ENCODE measurements around the gene TACC2.

The TACC2 gene

GRCh38 chr10:121974019-121974534 is 14.9 kb upstream of the TACC2 start:
- peaks cover 14% of the 10 kb centered on the region for H3K4me1 ChIP-seq (ENCODE audit: insufficient read depth, low read length, severe bottlenecking)
- TF ChIP-seq CTCF (IDR thresholded peaks at IDR 0.05; ENCODE audit: low read length) (no peak), EZH2 (IDR thresholded peaks at IDR 0.05; ENCODE audit: borderline replicate concordance, low read length) (no peak)
- H3K4me3 ChIP-seq (ENCODE audit: low read depth, low read length, poor library complexity, severe bottlenecking), result peak overlapping the region; percentile 91
- H3K9me3 ChIP-seq (ENCODE audit: low read length), result 0 out of 2 replicates have a peak, but pooled peaks cover 7% of the 10 kb centered on the region
- no peaks in the 10 kb centered on the region for H3F3A ChIP-seq (ENCODE audit: insufficient read depth, low read length)
- peaks cover 14% of the 10 kb centered on the region for H3K79me2 ChIP-seq (ENCODE audit: insufficient read depth, low read length)
- H3K9me2 ChIP-seq (ENCODE audit: low read depth, low read length), result no peaks in the 10 kb centered on the region
- H2AFZ ChIP-seq (ENCODE audit: low read length), result 0 out of 2 replicates have a peak overlapping the region, but pooled peaks have one; percentile 20
- peak overlapping the region; percentile 7 for H3K27ac ChIP-seq (ENCODE audit: low read depth, low read length, poor library complexity, severe bottlenecking)
- H3K9ac ChIP-seq (ENCODE audit: low read length), result peak overlapping the region; percentile 97
- H4K20me1 ChIP-seq (ENCODE audit: insufficient read depth, low read length), result no peaks in the 10 kb centered on the region
- H3K36me3 ChIP-seq (ENCODE audit: insufficient read depth, low read length), result peaks cover 32% of the 10 kb centered on the region
- H3K4me2 ChIP-seq (ENCODE audit: low read length), result peak overlapping the region; percentile 80
- no peaks in the 10 kb centered on the region for H3K27me3 ChIP-seq (ENCODE audit: insufficient read depth, low read length)

- Histone ChIP-seq H3K27ac (ENCODE audit: low read depth, low read length, poor library complexity, severe bottlenecking) (peak within 1 kb of the TSS; percentile 53), H4K20me1 (ENCODE audit: insufficient read depth, low read length) (no peaks in the 10 kb centered on the region), H3F3A (ENCODE audit: insufficient read depth, low read length) (no peaks in the 10 kb centered on the region), H3K4me1 (ENCODE audit: insufficient read depth, low read length, severe bottlenecking) (peaks cover 14% of the 10 kb centered on the region), H3K9me3 (ENCODE audit: low read length) (0 out of 2 replicates have a peak, but pooled peaks cover 7% of the 10 kb centered on the region), H3K4me2 (ENCODE audit: low read length) (peak within 1 kb of the TSS; percentile 80), H3K4me3 (ENCODE audit: low read depth, low read length, poor library complexity, severe bottlenecking) (peak within 1 kb of the TSS; percentile 91), H3K27me3 (ENCODE audit: insufficient read depth, low read length) (no peaks in the 10 kb centered on the region), H3K79me2 (ENCODE audit: insufficient read depth, low read length) (peaks cover 14% of the 10 kb centered on the region), H3K36me3 (ENCODE audit: insufficient read depth, low read length) (peaks cover 26% of the 10 kb centered on the region; the same call in 1 of the 2 replicates), H3K9me2 (ENCODE audit: low read depth, low read length) (no peaks in the 10 kb centered on the region), H2AFZ (ENCODE audit: low read length) (0 out of 2 replicates have a peak within 1 kb of the TSS, but pooled peaks have one; percentile 20), H3K9ac (ENCODE audit: low read length) (peak within 1 kb of the TSS; percentile 97)
- TF ChIP-seq EZH2 (IDR thresholded peaks at IDR 0.05; ENCODE audit: borderline replicate concordance, low read length), result no peak
- TF ChIP-seq CTCF (IDR thresholded peaks at IDR 0.05; ENCODE audit: low read length), result peak; percentile 74
Observed at GRCh38 chr10:121974535-121975294, 14.2 kb upstream of the TACC2 start, which contains the start of gene NSMCE4A. TSS of gene NSMCE4A (minus strand) at chr10:121975217. CDS start at chr10:121975165, 52 bp downstream.

- Histone ChIP-seq H2AFZ (ENCODE audit: low read length) (no peak overlapping the region), H3K9me2 (ENCODE audit: low read depth, low read length) (no peaks in the 10 kb centered on the region), H3K79me2 (ENCODE audit: insufficient read depth, low read length) (peaks cover 14% of the 10 kb centered on the region), H3K27me3 (ENCODE audit: insufficient read depth, low read length) (no peaks in the 10 kb centered on the region), H4K20me1 (ENCODE audit: insufficient read depth, low read length) (no peaks in the 10 kb centered on the region), H3K36me3 (ENCODE audit: insufficient read depth, low read length) (peaks cover 20% of the 10 kb centered on the region; the same call in 1 of the 2 replicates), H3K4me3 (ENCODE audit: low read depth, low read length, poor library complexity, severe bottlenecking) (peak overlapping the region; percentile 91), H3K27ac (ENCODE audit: low read depth, low read length, poor library complexity, severe bottlenecking) (no peak overlapping the region), H3F3A (ENCODE audit: insufficient read depth, low read length) (no peaks in the 10 kb centered on the region), H3K9ac (ENCODE audit: low read length) (peak overlapping the region; percentile 97), H3K4me1 (ENCODE audit: insufficient read depth, low read length, severe bottlenecking) (peaks cover 14% of the 10 kb centered on the region), H3K9me3 (ENCODE audit: low read length) (0 out of 2 replicates have a peak, but pooled peaks cover 7% of the 10 kb centered on the region), H3K4me2 (ENCODE audit: low read length) (peak overlapping the region; percentile 80)
- TF ChIP-seq EZH2 (IDR thresholded peaks at IDR 0.05; ENCODE audit: borderline replicate concordance, low read length) (no peak), CTCF (IDR thresholded peaks at IDR 0.05; ENCODE audit: low read length) (no peak)
Observed at GRCh38 chr10:121975295-121976086, 13.5 kb upstream of the TACC2 start.
